HepG2 (cell line): ENCODE results near the gene FAM234B. TPM values are rescaled to one million over a fixed set of nuclear protein-coding genes. Genes with fewer than 3 reads are reported as not detected.

Experiments
- ARID5B ChIP-seq: IDR thresholded peaks from 2 replicates; pipeline ENCODE4 v1.4.0; 2020; ENCODE audit warnings: mild to moderate bottlenecking, missing genetic modification reagents
- DDIT3 ChIP-seq: sonication (generic); formaldehyde crosslinking; IDR thresholded peaks from 2 replicates; pipeline ENCODE4 v1.4.0; 2020; ENCODE audit warnings: mild to moderate bottlenecking, missing genetic modification reagents
- FOXP1 ChIP-seq, 2 experiments: fragments of 450-650 bp in 1 of 2; IDR thresholded peaks; 2 replicates each; pipeline ENCODE4 v1.6.1; 2017 to 2018; ENCODE audit warnings: antibody characterized with exemption in 1 of 2
- GLI4 ChIP-seq: sonication (generic); formaldehyde crosslinking; IDR thresholded peaks from 2 replicates; pipeline ENCODE4 v1.5.1; 2020; ENCODE audit warnings: missing genetic modification reagents, mild to moderate bottlenecking, moderate library complexity, borderline replicate concordance
- JUNB ChIP-seq: sonication (generic); formaldehyde crosslinking; IDR thresholded peaks from 2 replicates; pipeline ENCODE4 v1.8.0; 2022; ENCODE audit warnings: missing genetic modification reagents, mild to moderate bottlenecking, borderline replicate concordance
- NCOA5 ChIP-seq: sonication (generic); formaldehyde crosslinking; IDR thresholded peaks from 2 replicates; pipeline ENCODE4 v1.4.0; 2020; ENCODE audit warnings: missing genetic modification reagents
- SP4 ChIP-seq: sonication (generic); formaldehyde crosslinking; IDR thresholded peaks from 2 replicates; pipeline ENCODE4 v1.8.1; 2023; ENCODE audit warnings: mild to moderate bottlenecking, missing genetic modification reagents
- TCF12 ChIP-seq, 2 experiments: fragments of 450-650 bp in 1 of 2; sonication (generic) in 1 of 2; formaldehyde crosslinking in 1 of 2; IDR thresholded peaks; 2 replicates each; pipeline versions ENCODE4 v1.6.1 to v1.8.0; 2017 to 2022; ENCODE audit warnings: antibody characterized with exemption in 1 of 2, mild to moderate bottlenecking in 1 of 2, missing genetic modification reagents in 1 of 2, moderate library complexity in 1 of 2
- TFAP4 ChIP-seq: sonication (generic); IDR thresholded peaks from 2 replicates; pipeline ENCODE4 v1.6.1; 2016; ENCODE audit warnings: low read depth, borderline replicate concordance
- THAP11 ChIP-seq: IDR thresholded peaks from 2 replicates; pipeline ENCODE4 v1.6.1; 2016; ENCODE audit warnings: missing biosample characterization, missing genetic modification reagents
- YEATS4 ChIP-seq: sonication (generic); formaldehyde crosslinking; IDR thresholded peaks from 2 replicates; pipeline ENCODE4 v1.4.0; 2020; ENCODE audit warnings: missing genetic modification reagents, borderline replicate concordance
- ZFP90 ChIP-seq: sonication (generic); formaldehyde crosslinking; IDR thresholded peaks from 2 replicates; pipeline ENCODE4 v1.8.0; 2022; ENCODE audit warnings: missing genetic modification reagents, mild to moderate bottlenecking, inconsistent platforms, borderline replicate concordance
- ZNF142 ChIP-seq: sonication (generic); formaldehyde crosslinking; IDR thresholded peaks from 2 replicates; pipeline ENCODE4 v1.4.0; 2020; ENCODE audit warnings: missing genetic modification reagents
- ZNF329 ChIP-seq: sonication (generic); formaldehyde crosslinking; IDR thresholded peaks from 2 replicates; pipeline ENCODE4 v1.9.0; 2021; ENCODE audit warnings: low read depth, mild to moderate bottlenecking, missing genetic modification reagents
- ZNF768 ChIP-seq: sonication (generic); formaldehyde crosslinking; IDR thresholded peaks from 2 replicates; pipeline ENCODE4 v1.4.0; 2020; ENCODE audit warnings: missing genetic modification reagents
- ZNF792 ChIP-seq: IDR thresholded peaks from 2 replicates; pipeline ENCODE4 v1.6.1; 2016
- ZSCAN20 ChIP-seq: sonication (generic); formaldehyde crosslinking; IDR thresholded peaks from 2 replicates; pipeline ENCODE4 v1.4.0; 2020; ENCODE audit warnings: missing genetic modification reagents, mild to moderate bottlenecking, borderline replicate concordance
- polyA plus RNA-seq, 8 experiments: library from polyadenylated mRNA; depleted of rRNA in 3 of 8; stranded (reverse) in 7 of 8; unstranded in 1 of 8; fragments of >200 nt; fragmentation: Illumina TruSeq in 4 of 8; extraction: Trizol in 4 of 8; gene quantifications; 2 replicates each; pipeline versions ENCODE4 v1.2.1 to v1.2.3, GENCODE V29; 2011 to 2016; ENCODE audit warnings: low read depth in 4 of 8, missing spikeins in 1 of 8, mixed read lengths in 1 of 8; ENCODE audit not compliant: insufficient read depth in 1 of 8
- total RNA-seq, 5 experiments: library from RNA; depleted of rRNA; stranded (reverse); fragments of >200 nt; fragmentation: Illumina TruSeq; extraction: Trizol; gene quantifications; 2 replicates each; pipeline ENCODE4 v1.2.3, GENCODE V29; 2016; ENCODE audit warnings: low read depth in 1 of 5

FAM234B gene
- total and polyA plus RNA-seq, 2 of the 13 experiments (the other 11 are each of a cell fraction or from before 2014, with no cell fraction given) = 7.8 to 13.8 TPM

DNA sequence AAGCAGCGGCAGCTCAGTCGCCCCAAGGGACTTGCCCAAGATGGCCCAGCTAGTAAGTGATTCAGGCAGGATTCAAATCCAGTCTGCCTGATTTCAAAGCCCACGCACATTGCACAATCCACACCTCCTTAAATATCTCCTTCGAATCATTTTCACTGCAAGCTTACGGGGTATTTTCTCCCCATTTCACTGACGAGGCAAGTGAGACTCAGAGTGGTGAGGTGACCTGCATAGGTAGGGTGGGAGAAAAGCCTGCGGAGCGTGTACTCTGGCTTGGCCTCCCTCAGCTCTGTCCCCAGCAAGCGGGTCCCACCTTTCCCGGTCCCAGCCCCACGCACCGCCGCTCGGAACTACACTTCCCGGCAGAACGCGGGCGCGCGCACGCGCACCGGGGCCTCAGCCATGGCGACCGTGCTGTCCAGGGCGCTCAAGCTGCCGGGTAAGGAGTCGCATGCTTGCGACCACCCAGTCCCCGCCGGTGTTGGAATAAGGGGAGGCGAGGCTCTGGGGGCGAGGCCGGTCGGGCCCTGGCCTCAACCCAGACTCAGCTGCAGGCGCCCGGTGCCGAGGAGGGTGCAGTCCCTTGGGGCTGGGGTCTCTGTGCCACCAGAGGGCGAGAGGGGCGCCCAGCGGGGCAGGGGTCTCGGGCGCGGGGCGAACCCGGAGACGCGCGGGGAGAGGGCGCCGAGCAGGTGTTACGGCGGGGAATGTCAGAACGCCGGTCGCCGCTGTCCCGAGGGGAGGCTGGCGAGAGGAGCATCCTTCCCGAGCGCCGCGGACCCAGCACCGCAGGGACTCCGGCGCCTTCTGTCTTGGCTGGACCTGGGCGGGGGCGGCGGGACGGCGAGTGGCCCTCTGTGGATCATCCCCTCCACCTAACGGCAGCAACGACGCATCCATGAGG, at the start of gene FAM234B (continued):
- TF ChIP-seq DDIT3 (CRISPR knock-in tag) (no peak), SP4 (peak; percentile 72; the same call in 1 of the 2 replicates), GLI4 (CRISPR knock-in tag) (no peak), ZNF768 (CRISPR knock-in tag) (peak; percentile 89; the same call in 1 of the 2 replicates), TFAP4 (no peak), ARID5B (peak; percentile 52; the same call in 1 of the 2 replicates), YEATS4 (peak; percentile 59; the same call in 1 of the 2 replicates), JUNB (CRISPR knock-in tag) (no peak), ZSCAN20 (CRISPR knock-in tag) (no peak), ZFP90 (CRISPR knock-in tag) (no peak; the same call in 1 of the 2 replicates), FOXP1 (IDR thresholded peaks at IDR 0.05) (no peak), FOXP1 (CRISPR knock-in tag; IDR thresholded peaks at IDR 0.05) (no peak), TCF12 (IDR thresholded peaks at IDR 0.05) (no peak), TCF12 (CRISPR knock-in tag; IDR thresholded peaks at IDR 0.05) (peak; percentile 72; the same call in 1 of the 2 replicates), ZNF329 (CRISPR knock-in tag) (no peak), NCOA5 (CRISPR knock-in tag) (no peak), ZNF142 (CRISPR knock-in tag) (0 out of 2 replicates have a peak, but pooled peaks have one; percentile 29), THAP11 (CRISPR knock-in tag) (peak; percentile 99), ZNF792 (CRISPR knock-in tag) (0 out of 2 replicates have a peak, but pooled peaks have one; percentile 46)
